NCI-H1694 (cell line): ENCODE results near the gene AFF3.
"Not testable (repeated sequence)": the region's sequence is repeated elsewhere in the genome, so short reads cannot be mapped to it uniquely, and the experiment has no call there.

Source experiments
- DNase-seq: peaks from one replicate; lab custom pipeline; 2025; lab: John Stamatoyannopoulos, UW

The AFF3 gene

DNA sequence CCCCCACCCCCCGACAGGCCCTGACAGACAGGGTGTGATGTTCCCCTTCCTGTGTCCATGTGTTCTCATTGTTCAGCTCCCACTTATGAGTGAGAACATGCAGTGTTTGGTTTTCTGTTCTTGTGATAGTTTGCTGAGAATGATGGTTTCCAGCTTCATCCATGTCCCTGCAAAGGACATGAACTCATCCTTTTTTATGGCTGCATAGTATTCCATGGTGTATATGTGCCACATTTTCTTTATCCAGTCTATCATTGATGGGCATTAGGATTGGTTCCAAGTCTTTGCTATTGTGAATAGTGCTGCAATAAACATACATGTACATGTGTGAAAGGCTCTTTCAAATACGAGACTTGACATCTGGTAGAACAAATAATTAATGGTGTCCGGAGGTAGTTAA is 208.9 kb downstream of the AFF3 start:
- not testable (repeated sequence) for DNase-seq

DNA sequence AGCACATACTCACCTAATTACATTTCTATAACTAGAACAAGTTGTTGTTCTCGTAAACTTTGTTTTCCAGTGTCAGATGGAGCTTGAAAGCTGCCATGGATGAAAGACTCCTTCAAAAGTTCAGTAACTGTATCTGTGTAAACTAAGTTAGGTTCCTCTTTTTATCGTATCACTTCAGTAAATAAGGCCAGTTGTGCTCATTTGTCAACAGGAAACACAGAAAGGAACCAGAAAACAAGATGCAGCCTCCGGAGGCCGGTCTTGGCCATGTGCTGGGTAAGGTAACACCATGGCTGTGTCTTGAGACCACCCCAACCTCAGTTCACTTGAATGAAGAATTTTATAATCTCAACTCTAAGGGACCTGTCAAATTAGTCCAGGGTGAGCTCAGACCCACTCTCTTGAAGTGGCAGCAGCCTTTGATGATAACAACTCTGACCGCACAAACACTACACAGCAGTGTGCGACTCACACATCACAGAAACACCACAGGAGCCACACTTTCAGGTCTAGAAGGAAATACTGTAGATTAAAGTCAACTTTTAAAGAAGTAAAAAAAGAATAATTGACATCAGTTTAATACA is 213.8 kb downstream of the AFF3 start:
- no peak for DNase-seq

DNA sequence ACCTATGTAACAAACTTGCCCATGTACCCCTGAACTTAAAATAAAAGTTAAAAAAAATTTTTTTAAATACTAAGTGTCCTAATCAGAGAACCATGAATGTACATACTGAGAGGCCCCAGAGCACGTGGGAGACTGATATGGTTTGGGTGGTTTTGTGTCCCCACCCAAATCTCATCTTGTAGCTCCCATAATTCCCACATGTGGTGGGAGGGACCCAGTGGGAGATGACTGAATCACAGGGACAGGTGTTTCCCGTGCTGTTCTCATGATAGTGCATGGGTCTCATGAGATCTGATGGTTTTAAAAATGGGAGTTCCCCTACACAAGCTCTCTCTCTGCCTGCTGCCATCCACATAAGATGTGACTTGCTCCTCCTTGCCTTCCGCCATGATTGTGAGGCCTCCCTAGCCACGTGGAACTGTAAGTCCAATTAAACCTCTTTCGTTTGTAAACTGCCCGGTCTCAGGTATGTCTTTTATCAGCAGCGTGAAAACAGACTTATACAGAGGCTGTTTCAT is 214.6 kb downstream of the AFF3 start:
- not testable (repeated sequence) for DNase-seq

DNA sequence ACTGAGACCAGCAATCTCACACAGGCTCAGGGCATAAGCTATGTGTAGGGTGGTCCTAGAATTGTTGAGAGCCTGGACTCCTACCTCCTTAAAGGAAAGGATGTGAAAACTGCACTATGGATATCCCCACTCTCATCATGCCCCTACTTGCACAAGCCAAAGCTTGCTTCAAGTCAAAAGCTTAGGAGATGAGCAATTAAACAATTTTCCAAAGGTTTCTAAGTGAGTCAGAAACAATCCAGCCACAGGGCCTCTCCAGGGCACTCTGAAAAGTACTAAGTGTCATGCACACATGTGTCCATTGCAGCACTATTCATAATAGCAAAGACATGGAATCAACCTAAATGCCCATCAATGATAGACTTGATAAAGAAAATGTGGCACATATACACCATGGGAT is 215.4 kb downstream of the AFF3 start:
- DNase-seq = no peak

DNA sequence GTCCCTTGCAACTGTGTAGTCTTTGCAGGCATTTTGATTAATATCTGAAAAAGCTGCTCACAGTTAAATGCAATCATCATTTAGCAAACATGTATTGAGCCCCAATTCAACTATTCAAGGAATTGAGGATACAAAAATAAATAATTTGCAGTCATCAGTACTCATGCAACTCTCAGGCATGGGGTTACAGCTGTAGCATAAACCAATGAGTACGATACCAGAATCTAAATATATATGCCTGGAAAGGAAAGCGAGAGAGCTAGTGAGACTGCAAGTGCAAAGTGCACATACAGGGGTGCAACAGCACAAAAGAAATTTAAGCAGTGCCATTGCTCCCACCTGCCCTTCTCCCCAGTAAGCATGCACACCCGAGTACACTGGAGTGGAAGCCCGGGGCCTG is 216.4 kb downstream of the AFF3 start:
- DNase-seq = no peak

DNA sequence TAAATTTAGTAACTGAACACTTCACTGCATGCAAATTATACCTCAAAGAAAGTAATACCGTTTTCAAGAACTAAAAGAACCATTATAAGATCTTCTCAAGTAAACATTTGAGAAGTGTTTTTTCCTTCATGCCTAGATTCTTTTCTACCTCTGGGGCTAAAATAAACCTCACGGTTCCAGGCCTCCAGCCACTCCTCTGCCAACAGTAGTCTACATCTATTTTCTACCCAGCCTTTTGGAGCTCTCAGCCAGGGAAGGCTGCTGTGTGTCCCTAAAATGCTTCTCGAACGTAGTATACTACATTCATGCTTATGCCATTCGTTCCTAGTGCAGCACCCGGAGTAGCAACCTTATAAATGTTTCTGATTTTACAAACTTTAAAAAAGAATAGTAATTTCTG is 219.7 kb downstream of the AFF3 start:
- no peak for DNase-seq

DNA sequence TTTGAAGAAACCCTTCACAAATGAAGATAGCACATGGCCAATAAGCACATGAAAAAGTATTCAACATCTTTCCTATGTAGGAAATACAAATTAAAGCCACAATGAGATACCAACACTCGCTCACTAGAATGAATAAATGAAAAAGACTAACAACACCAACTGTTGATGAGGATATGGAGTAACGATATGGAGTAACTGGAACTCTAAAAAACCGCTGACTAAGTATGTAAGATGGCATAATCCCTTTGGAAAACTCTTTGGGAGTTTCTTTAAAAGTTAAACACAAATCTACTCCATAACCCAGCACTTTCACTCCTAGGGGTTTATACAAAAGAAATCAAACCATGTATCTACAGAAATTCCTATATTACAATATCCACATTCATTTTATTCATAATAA is 220.5 kb downstream of the AFF3 start:
- DNase-seq = no peak

DNA sequence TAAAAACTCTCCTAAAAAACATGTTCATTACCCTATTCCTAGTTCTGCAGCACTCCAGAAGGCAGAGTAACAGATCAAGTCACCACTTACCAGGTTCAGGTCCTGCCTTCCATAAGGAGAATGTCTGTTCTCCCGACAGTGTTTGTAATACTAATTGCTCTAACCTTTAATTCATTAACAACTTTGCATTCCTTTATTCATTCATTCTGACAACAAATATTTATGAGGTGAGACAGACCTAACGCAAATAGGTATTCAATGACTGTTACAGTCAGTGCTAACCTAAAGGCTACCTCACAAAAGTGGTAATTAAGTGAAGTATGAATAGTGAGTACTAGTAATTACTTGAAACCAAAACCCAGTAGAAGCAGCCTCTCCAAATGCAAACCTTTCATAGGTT is 224.0 kb downstream of the AFF3 start:
- DNase-seq = no peak

DNA sequence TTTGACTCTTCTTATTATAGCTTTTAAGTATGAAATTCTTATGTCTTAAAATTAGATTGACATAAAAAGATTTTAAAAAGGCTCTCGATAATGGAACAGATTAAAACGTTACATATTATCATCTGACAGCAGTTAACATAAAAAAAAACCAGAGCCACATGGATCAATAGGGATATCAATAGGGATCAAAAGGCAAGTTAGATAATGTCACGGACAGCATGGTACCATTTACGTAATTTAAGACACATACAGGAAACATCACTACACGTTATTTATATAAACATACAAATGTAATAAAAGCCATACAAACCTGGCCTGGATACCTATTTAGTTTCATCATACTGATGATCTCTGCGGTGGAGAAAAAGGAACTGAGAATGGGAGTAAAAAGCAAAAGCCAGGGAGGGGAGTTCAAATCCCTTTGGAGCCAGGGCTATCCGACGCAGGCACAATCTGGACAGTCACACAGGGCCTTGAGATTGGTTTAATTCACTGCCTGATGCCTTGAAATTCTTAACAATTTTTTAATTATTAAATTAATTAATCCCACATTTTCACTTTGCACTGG is 227.2 kb downstream of the AFF3 start:
- DNase-seq = no peak

DNA sequence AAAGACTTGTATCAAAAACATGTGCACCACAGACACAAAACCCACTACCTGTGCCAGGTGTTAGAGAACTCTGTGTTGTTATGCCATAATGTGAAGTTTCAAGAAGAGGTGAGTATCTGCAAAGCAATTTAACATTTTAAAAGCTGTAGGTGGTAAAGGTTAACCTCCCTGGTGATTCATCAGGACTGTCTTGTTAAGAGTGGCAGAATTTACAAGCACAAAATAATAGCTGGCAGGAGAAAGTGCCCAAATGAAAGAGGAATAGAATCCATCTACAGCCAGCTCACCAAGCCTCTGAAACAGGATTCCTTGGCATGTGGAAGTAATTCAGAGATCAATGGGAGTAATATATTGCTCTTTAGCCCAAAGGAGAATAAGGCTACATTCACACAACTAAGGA is 230.7 kb downstream of the AFF3 start:
- no peak for DNase-seq

DNA sequence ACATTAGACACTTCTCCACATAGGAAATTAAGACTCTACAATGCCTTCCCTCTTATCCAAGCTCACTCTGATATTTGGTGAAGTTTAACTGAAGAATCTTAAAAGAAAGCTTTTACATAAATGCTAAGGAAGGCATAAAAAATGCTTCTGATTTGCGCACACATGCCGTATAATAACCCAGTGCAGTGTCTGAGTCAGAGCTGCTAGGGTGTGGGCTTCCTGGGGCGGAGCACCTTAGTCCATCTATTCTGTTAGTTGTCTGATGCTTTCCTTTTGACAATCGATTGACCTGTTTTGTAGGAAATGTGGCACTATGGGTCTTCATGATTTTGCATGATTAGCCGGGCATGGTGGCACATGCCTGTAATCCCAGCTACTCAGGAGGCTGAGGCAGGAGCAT is 231.5 kb downstream of the AFF3 start:
- no peak for DNase-seq

DNA sequence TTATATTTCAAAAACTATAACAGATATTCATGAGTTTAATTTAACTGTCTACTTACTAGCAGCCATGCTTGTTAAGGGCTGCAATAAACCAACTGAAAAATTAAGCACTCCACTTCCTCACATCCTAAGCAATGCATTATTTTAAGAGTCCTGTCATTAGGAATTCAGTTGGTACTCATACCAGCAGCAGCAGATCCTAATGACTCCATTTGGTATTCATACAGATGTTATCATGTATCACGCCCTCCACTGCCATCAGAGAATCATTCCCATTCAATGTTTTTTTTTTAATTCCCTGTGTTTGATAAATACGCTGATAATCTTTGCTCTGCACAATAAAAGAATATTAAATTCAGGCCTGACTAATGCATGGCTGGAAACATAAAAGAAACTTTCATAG is 236.8 kb downstream of the AFF3 start:
- DNase-seq = no peak

DNA sequence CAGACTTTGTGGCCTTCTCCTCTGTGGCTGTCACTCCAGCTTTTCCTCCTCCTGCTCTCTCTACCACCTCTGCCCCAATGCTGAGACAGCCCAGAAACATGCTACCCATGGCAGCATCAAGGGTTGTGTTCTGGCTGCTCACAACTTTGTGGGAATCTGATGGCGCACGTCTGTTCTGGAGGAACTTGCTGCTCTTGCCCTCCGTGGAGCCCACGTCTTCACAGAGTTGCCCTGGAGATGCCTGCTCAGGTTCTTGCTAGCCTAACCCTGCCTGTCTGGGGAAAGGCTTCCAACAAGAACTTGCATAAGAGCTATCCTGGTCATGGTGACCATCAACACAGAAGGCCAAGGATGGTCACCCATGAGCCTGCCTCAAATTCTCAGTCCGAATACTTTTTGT is 237.4 kb downstream of the AFF3 start:
- no peak for DNase-seq

DNA sequence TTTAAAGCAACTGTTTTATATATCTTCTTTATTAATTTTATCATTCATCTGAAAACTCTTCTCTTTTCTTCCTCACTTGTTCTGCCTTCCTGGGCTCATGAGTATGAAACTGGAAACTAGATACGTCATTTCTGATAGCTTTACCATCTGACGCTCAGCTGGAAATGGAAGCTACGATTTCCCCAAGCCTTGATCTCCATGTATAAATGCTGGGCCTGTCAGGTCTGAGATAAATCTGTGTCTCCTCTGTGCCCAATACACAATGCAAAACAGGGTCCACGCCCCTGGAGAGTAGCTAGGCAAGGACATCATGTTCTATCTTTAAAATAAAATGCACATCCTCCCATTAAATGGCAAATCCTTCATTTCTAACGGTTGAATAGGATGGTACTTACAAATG is 238.4 kb downstream of the AFF3 start:
- DNase-seq = no peak

DNA sequence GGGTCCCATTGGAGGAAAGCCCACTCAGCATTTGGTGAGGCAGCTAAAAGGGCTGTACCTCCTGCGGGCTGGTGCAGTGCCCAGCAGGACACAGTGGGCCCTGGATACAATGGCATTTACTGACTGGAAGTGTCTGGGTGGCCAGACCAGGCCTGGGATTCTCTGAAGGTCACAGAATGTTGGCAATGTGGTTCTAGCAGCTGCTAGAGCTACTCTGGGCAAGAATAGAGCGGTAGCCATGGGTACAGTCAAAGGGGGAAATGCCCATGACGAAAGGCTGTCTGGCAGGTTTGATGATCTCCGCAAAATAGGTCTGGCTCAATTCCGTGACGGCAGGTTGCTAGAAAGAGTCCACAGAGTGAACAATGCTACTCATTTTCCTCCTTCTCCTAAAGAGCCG is 241.8 kb downstream of the AFF3 start:
- DNase-seq = no peak

DNA sequence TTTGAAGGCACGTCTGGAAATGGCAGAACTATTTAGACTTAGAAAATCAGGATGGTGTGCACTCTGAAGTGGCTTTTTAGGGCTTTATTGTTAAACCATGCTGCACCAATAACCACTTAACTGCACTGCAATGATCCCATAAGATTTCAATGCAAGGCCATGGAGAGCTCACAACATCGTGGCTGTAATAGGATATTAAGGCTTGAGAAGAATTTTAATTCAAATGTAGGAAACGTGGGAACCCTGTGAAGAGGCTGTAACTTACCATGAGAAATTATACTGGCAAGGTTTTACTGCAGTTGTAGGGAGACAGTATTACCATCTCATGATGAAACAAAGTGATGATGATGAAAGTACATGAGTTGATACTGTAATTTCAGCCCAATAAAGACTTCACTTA is 242.5 kb downstream of the AFF3 start:
- DNase-seq = no peak

DNA sequence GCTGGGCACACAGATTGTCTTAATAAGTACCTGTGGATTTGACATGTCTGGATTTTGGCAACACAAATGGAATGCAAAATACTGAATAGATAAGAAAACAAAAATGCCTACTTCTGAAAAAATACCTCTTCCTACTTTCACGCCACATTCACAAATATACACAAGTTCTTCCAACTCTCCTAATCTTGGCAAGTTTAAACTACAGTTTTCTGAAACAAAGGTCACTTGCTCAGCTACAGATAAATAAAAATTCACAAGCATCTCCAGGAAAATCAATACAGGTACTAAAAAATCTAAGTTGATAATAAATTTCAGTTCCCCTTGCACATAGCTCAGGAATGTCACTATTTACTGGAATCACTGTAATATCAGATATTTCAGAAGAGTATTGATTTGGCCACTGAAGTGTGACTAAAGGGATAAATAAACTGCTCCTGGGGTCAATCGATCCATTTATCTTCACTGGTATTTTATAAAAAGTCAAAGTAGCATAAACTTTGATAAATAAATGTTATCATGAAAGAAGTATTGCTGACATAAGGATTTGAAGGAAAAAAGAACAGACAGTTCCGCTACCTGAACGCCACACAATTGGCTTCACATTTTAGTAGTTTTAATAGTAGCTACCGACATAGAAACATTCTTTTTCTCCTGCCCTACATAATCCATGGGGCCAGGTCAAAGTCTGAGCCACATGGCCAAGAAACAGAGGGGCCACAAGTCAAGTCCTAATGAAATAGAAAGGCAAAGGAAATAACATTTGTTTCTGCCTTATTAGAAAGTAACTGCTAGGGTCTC is 243.1 kb downstream of the AFF3 start:
- DNase-seq = no peak

DNA sequence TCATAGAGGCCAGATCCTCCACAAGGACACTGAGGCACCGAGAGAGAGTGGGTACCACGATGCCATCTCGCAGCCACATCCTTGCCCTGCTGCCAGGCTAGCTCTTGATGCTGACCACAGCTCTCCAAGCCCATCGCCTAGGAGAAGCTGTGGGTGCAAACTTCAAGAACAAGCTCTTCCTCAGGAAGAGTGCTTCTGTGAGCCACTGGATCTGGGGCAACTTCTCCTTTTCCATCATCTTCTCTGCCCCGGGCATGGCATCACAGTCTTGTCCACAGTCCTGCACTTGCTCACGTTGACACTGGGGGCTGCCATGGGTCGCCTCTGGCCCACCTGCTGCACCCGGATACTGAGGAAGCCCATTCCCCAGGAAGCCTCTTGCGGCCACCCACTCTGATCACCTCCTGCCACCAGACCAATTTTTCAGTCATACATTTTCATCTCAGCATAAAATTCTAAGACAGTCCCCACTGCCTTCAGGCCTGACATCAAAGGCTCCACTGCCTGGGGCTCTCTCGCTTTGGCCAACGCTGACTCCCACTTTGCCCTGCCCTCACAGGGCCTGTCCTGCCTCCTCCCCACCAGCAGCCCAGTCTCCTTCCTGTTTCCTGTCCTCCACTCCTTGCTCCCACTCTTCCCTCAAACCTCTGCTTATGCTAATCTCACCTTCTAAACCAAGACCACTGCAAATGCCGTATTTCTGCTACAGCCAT is 243.9 kb downstream of the AFF3 start:
- DNase-seq = no peak

DNA sequence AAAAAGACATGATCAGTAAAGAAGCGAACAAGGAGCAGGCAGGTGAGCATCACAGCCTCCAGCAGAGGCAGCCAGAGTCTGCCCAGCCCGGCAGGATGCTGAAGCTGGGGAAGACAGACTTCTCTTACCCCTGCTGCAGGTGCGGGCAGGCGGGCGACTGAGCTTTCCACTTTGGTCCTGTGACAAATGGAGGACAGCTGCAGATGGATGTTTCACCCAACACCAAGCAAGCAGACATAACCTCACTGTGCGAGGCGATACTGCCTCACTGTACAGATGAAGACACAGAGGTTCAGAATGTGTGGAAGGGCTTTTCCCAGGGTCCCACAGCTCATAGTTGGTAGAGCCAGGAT is 251.0 kb downstream of the AFF3 start:
- DNase-seq = no peak

DNA sequence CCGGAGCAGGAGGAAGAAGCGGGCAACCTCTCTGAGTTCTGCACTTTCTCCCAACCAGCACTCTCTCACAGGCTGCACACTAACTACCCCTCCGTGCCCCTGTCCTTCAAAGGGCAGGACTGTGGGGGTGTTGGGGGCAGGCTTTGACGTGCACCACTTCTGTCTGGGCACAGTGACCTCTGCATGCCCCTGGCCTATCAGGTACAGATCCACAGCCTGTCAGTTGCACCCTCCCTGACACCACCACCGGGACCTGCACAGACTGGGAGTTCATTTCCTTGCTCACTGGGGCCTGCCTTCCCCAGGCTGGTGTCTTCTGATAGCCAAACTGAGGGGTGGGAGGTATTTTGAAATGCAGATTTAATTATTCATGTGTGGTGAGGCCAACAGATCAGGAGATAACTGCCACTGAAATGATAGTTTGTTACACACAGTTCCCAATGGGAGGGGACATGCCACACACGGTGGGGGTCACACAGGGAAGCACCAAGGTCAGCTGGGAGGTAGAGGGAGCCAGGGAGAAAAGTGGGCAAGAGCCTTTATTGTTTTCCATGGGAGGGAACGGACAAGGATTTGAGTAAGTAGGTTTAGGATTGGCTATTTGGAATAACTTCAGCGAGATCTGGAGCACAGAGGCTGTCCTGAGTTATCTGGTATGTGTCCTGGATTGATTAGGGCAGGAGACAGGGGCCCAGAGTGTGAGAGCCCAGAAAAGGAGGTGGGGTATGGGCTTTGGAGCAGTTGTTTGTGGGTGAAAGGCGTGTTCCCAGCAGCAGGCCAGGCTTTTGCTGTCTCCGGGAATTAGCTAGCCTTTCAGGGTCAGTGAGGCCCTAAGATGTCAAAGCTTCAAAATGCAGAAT is 251.6 kb downstream of the AFF3 start:
- DNase-seq = no peak

DNA sequence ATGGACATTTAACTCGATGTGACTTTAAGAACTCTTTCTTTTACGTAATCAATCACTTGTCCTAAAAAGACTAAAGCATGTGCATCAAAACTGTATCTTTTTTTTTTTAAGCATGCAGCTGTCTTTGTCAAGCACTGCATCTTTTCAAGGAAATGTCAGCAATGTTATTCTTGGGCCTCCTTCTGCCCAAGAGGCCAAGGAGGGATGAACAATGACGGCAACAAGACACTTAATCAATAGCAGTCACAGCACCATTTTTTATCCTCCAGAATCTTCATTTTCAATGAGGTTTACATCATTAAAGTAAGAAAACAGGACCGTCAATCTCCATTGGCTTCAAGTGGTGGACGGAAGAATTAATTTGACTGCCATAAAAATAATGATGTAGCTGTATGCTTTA is 253.8 kb downstream of the AFF3 start:
- DNase-seq = no peak

DNA sequence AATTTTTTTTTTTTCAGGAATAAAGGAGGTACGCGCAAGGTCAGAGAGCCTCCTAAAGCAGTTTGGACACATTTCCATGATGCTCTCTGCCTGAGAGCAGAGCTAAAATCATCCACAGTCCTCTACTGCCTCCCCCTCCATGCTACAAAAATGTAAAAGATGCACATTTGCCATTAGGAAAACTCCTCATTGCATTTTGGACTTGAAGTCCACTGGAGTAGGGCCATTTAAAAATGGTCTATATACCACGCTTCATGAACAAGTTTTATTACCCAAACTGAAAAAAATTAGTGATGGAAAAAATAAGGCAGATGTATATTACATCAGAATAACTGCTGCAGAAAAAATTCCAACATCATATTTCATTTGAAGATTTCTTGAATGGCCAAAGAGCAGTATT is 256.0 kb downstream of the AFF3 start:
- no peak for DNase-seq
